ENCODE measurements around the gene DNAJC6.
"Not testable (repeated sequence)": the region's sequence is repeated elsewhere in the genome, so short reads cannot be mapped to it uniquely, and the experiment has no call there.

DNAJC6 gene

DNA sequence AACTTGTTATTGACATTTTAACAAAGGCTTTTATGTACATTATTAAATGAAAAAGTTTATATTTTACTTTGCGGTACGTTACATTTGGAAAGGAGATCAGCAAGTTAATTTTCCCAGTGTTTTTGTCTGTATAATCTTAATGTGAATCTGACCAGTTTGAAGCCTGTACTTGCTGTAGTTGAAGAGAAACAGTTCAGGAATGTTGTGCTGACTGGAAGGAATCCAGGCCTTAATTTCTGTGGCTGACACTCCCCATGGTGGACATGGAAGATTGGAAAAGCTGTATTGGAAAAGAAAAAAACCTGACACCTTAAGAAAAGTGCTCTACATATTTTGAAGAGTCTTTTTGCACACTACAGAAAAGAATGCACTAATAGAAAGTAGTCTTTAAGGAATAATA is 126.6 kb downstream of the DNAJC6 start:
- no peak for DNase-seq

DNA sequence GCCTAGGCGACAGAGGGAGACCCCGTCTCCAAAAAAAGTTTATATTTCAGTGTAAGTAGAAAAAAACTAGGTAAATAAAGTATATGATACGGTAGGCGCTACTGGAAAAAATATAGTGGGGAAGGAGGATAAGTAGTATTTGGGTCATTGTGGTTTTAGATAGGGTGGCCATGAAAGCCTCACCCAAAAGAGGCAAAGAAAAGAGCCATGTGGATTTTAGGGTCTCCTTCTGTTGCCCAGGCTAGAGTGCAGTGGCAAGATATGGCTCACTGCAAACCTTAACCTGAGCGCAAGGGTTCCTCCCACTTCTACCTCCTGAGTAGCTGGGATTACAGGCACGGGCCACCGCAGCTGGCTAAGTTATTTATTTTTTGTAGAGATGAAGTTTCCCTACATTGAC is 128.3 kb downstream of the DNAJC6 start:
- no peak for DNase-seq

DNA sequence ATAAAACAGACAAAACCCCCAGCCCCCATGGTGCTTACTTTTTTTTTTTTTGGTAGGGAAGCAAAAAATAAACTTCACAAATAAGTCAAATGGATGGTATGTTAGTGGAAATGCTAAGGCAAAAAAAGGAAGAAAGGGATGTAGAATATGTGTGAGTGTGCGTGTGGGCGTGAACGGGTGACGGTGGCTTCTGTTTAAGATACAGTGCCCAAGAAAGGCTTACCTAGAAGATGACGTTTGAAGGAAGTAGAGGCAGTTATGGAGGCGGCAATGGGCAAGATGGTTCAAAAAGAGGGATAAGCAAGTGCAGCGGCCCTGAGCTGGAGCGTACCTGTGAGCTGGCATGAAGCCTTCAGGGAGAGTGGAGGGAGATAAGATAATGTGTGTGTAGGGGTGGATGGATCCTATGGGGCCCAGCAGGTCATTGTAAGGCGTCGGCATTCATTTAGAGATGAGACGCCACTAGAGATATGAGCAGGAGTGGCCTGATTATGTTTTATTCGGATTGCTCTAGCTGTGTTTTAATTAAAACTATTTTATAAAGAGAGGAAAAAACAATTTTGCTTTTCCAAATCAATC is 131.1 kb downstream of the DNAJC6 start:
- DNase-seq: no peak

DNA sequence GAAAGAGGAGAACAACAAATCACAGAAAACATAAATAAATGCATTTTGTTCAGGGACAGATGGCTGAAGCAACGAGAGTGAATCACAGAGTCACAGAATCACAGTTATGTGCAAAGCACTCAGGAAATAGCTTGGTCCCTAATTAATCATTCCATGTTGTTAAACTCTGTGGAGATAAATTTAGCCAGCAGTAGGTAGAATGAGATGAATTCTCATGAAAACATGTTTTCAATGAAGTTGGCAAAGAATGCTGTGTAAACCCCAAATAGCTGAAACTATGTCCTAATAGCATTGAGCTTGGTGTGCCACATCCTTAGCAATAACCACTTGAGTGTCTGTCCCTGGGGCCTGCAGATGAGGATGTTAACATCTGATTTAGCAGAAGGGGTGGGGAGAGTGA is 131.6 kb downstream of the DNAJC6 start:
- DNase-seq: no peak

DNA sequence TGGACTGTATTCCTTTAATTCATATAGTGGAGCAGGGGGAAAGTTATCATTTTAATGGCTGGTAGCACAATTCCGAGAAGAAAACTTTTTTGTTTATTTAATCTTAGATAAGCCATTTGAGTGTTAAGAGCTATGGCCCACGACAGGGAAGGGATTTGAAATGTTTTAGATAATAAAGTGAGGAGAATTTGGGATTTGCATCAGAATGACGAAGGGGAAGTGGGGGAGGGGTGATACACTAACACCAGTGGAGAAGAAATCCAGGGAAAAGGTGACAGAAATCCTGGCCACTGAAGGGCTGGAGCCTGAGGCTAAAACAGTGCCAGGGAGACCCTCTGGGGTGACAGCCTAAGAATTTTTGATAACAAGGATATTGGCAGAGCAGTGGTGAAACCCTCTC is 132.1 kb downstream of the DNAJC6 start:
- DNase-seq: no peak

DNA sequence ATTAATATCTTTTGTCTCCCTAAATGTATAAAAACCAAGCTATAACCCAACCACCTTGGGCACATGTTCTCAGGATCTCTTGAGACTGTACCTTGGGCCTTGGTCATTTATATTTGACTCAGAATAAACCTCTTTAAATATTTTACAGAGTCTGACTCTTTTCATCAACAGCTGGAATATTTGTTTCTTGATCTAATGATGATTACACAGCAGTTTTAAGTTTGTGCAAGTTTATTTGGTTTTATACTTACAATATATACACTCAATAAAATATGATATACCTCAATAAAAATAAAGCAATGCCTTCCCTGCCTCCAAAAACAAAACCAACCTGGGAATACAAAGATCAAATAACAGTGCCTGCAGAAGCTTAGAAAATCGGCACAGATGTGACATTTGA is 133.1 kb downstream of the DNAJC6 start:
- DNase-seq: no peak

DNA sequence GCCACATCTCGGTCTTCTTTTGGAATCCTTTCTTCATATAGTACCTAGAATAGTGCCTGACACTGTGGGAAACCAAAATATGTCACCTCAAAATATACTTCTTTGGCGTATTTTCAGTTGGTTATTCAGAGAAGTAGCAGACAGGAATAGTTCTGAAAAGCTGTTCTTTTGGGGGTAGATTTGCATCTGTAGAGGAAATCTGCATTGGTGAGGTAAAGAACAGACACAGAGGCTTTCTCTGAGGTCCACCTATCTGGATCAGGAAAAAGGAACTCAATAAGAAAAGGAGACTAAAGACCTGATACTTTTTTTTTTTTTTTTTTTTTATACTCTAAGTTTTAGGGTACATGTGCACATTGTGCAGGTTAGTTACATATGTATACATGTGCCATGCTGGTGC is 134.3 kb downstream of the DNAJC6 start:
- no peak for DNase-seq

DNA sequence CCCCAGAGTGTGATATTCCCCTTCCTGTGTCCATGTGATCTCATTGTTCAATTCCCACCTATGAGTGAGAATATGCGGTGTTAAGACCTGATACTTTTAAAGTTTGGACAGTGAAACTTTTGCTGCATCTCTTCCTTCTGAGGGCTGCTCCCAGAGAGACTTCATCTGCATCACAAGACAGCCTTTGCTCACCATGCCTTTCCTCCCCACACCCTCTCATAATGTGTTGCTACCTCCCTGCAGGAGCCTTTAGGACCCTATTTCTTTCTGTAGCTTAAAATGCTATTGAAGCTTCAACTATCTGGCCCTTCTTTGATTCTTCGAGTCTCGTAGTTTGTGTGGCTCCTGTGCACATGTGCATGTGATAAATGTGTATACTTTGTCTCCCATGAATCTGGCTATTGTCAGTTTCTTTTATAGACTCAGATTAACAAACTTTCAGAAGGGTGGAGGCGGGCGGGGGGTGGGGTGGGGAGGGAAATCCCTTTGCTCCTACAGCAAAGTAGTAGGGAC is 134.8 kb downstream of the DNAJC6 start:
- DNase-seq: no peak

DNA sequence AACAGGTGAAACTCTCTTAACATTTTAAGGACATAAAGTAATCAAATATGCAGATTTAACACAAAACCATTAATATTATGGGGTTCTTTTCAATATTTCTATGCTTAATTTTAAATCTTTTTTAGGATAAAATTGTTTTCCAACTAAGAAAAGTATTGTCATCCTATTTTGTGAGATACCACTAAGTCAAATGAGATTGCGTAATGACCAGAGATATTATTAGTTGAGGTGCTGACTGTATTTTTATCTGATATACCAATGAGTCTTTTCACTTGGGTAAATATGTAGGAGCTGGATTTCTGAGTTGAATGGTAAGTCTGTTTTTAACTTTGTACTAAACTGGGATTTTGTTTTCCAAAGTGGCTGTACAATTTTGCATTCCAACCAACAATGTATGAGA is 136.5 kb downstream of the DNAJC6 start:
- DNase-seq: no peak

DNA sequence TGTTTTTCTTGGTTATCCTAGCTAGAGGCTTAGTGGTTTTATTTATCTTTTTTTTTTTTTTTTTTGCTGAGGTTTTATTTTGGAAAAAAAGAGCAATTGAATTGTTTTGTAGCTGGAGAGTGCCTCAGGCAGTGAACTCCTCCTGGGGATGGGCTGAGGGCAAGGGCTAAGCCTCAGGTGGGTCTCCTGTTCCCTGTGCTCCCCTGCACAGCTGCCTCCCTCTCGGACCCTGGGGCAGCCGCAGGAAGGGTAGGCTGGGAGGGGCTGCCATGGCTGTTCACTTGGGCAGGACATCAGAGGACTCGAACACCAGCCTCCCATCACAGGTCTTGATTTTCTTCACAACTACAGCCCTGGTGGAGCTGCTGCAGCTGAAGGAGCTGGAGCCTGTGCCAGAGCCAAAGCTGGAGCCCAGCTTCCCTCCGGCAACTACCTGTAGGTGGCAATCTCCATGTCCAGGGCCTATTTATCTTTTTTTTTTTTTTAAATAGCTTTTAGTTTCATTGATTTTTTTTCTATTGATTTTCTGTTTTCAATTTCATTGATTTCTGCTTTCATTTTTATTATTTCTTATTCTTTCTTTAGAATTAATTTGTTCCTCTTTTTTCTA is 140.0 kb downstream of the DNAJC6 start:
- no peak for DNase-seq

DNA sequence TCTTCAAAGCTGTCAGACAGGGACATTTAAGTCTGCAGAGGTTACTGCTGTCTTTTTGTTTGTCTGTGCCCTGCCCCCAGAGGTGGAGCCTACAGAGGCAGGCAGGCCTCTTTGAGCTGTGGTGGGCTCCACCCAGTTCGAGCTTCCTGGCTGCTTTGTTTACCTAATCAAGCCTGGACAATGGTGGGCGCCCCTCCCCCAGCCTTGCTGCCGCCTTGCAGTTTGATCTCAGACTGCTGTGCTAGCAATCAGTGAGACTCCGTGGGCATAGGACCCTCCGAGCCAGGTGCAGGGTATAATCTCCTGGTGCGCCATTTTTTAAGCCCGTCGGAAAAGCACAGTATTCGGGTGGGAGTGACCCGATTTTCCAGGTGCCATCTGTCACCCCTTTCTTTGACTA is 146.3 kb downstream of the DNAJC6 start:
- DNase-seq: not testable (repeated sequence)

DNA sequence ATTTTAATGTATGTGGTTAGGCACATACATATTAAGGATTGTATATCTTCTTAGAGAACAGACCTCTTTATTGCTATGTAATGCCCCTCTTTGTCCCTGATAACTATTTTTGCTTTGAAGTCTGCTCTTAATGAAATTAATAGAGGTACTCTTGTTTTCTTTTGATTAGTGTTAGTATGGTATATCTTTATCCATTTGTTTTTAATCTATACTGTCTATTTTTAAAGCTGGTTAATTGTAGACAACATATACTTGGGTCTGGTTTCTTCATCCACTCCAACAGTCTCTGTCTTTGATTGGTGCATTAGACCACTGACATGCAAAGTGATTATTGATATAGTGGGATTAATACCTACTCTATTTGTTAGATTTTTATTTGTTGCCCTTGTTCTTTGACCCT is 147.1 kb downstream of the DNAJC6 start:
- no peak for DNase-seq

DNA sequence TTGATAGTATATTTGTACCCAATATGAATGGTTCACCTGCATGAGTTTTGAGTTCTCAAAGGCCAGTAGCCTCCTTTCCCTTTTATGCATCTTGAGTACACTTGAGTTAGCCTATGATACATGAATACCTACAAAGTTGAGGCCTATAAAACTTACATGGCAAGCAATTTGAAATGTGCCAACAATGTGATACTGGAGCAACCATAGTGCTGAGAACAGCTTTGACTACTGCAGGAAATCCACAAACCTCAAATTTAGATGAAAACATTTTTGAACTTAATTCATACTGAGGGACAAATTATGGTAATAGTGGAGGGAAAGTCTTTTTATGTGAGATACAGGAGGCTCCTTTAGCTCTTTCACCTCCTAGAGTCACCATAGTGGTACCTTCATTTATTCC is 148.5 kb downstream of the DNAJC6 start:
- no peak for DNase-seq

DNA sequence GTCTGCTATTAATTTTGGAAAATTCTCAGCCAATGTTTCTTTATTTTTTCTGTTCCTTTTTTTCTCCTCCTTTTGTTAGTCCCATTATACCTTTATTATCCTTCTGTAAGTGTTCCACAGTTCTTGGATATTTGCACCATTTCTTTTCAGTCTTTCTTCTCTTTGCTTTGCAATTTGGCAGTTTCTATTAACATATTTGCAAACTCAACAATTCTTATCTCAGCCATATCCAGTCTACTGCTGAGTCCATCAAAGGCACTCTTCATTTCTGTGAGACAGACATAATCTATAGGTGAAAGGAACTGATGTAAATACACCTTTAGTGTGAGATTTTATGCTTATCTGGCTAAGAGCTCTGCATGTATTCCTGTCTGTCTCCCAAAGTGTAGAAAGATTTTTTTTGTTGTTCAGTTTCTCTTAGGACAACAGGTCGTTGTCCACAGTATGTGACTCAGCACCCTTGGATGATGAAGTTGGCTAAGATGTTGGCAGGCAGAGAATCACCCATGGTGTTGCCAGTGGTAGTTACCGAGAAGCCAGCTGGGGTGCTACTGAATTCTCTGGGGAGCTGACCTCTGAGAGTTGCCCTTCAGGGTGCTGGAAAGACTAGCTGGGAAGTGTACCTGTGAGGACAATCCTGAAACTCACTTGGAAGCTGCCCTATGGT is 149.5 kb downstream of the DNAJC6 start:
- DNase-seq: no peak

DNA sequence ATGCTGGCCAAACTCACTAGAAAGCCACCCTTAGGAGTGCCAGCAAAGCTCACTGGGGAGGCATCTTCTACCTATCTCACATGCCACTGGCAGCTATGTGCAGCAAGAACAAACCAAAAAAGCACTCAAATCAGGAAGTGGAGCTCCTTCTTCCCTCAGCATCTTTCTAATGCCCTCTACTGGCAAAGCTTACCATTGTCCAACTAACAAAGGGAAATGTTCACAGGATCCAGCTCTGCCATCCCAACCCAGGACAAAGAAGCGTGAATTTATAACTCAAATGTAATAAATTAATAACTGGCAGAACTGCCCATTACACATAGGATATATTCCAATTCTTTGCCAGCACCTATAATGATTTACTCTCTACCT is 150.0 kb downstream of the DNAJC6 start:
- DNase-seq: no peak

All from stimulated activated CD4-positive, alpha-beta T cell treated with anti-CD3 and anti-CD28 coated beads, Interleukin-1b, Interleukin-23, amount 100 ng/mL, for 48 hours (primary cell).